ENCODE data around the gene EXT2.

DNA sequence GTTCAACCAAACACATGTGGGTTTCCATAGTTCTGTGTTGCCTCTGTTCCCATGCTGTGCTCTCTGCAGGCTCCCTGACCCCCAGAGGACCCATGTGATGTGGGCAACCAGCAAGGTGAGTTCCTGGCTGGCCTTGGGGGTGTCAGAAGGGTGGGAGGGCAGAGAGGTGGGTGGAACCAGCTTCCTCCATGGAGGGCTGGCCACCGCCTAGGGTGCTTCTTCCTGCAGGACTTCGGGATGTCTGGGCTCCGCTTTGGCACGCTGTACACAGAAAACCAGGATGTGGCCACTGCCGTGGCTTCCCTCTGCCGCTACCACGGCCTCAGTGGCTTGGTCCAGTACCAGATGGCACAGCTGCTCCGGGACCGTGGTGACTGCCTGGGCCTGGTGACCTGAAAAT is 14.5 kb upstream of the EXT2 start:
- TF ChIP-seq, protein P1, sequence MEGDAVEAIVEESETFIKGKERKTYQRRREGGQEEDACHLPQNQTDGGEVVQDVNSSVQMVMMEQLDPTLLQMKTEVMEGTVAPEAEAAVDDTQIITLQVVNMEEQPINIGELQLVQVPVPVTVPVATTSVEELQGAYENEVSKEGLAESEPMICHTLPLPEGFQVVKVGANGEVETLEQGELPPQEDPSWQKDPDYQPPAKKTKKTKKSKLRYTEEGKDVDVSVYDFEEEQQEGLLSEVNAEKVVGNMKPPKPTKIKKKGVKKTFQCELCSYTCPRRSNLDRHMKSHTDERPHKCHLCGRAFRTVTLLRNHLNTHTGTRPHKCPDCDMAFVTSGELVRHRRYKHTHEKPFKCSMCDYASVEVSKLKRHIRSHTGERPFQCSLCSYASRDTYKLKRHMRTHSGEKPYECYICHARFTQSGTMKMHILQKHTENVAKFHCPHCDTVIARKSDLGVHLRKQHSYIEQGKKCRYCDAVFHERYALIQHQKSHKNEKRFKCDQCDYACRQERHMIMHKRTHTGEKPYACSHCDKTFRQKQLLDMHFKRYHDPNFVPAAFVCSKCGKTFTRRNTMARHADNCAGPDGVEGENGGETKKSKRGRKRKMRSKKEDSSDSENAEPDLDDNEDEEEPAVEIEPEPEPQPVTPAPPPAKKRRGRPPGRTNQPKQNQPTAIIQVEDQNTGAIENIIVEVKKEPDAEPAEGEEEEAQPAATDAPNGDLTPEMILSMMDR (IDR thresholded peaks at IDR 0.05): no peak
- no peak for TF ChIP-seq POLR2A (IDR thresholded peaks at IDR 0.05)
